ENCODE measurements around the gene GOSR1.
"Not testable (repeated sequence)": the region's sequence is repeated elsewhere in the genome, so short reads cannot be mapped to it uniquely, and the experiment has no call there.

The GOSR1 gene

DNA sequence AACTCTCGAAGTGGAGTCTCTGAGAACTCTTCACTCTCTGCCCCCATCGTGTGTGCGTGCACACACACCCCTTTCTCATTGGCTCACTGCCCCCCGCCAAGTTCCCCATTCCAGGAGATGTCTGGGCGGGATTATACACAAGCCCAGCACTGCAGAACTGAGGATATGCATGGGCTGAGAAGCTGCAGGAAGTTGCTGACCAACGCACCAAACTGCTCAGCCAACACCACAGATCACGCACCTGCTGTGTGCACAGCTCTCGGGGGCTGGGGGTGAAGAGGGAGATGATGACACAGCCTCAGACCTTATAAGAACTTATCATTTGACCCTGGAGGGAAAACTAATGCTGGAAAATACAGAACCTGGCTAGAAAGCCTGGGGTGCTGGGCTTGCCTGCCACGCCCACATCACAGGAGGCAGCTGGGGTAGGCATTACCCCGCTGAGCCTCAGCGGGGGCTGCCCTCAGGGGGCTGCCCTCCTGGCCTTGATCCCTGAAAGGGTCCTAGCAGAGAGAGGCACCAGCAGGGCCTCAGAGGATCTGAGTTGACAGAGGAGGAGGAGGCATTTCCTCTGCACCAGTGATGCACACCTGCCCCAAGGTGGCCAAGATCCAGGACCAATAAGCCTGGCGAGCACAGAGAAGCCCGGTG lies 87.3 kb downstream of the GOSR1 start:
- DNase-seq: not testable (repeated sequence)

DNA sequence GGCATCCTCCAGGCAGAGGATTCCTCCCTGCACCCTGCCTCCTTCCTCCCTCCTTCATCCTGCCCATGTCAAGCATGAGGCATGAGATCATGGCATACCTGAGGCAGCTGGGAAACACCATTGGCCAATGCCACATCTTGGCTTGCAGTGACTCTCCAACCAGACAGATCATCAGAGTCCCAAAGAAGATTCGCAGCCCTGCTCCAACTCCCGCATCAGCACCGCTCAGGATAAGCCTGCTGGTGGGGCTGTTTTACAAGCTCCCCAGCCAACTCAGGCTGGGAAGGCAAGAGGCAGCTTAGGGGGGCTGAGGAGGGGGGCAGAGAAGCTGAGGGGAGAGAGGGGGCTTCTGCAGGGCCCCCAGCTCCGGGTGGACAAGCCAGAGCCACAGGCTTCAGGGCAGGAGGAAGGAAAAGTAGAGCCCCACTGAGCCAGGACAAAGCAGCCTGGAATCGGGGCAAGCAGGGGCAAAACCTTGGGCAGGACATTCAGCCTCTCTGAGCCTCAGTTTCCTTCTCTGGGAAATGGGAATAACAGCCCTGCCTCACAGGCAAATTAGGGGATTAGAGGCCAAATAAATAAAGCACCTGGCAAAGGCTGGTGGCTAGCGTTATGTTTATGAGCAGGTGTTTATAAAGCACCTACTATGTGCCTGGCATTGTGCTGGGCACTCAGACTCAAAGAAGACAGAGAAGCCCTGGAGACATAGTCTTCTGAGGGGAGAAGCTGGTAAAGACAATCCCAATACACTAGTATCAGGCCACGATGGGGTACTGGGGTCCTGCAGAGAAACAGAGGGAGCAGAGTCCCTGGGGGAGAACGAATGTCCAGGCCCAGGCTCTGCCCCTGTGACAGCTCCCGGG lies 88.1 kb downstream of the GOSR1 start:
- no peak for DNase-seq

DNA sequence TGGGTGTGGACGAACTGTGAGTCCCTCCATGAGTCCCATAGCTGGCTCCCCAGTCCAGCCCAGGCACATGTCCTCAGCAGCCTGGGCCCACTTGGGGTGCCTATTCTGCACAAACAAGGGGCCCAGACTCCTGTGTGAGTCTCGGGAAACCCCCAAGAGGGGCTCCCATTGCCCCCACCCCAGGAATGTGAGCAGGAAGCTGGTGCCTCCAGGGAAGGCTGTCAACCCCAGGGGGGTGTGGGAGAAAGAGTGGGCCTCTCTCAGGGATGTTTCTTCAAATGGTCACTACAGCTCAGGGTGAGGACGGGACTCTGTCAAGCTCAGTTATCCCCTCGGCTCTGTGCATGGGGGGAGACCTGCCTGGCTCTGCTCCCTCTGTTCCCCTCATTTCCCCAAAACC lies 88.9 kb downstream of the GOSR1 start:
- not testable (repeated sequence) for DNase-seq

DNA sequence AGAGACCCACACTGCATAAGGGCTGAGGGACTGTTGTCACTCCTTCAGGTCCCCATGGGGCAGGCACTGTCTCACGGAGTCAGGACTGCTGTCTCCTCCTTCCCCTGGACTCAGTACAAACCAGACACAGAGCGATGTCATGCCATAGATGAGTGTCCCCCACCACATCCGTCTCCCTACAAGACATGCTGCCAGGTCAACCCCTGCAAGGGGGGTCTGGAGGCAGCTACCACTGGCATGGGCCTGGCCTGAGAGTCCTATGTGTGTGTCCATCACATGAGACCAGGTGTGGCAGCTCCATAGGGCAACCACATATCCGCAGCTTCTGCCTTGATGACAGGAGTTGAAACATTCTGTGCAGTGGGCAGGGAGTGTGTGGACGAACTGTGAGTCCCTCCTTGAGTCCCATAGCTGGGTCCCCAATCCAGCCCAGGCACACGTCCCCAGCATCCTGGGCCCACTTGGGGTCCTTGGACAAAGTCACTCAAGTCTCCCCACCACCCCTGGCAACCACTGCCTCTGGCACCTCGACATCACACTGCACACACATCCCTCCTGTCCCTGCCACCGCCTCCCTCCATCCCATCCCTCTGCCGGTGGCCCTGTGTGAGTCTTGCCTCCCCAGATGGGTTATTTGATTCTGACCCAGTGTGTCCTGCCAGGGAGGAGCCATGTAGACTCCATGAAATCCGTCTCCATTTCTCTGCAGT lies 89.5 kb downstream of the GOSR1 start:
- not testable (repeated sequence) for DNase-seq

DNA sequence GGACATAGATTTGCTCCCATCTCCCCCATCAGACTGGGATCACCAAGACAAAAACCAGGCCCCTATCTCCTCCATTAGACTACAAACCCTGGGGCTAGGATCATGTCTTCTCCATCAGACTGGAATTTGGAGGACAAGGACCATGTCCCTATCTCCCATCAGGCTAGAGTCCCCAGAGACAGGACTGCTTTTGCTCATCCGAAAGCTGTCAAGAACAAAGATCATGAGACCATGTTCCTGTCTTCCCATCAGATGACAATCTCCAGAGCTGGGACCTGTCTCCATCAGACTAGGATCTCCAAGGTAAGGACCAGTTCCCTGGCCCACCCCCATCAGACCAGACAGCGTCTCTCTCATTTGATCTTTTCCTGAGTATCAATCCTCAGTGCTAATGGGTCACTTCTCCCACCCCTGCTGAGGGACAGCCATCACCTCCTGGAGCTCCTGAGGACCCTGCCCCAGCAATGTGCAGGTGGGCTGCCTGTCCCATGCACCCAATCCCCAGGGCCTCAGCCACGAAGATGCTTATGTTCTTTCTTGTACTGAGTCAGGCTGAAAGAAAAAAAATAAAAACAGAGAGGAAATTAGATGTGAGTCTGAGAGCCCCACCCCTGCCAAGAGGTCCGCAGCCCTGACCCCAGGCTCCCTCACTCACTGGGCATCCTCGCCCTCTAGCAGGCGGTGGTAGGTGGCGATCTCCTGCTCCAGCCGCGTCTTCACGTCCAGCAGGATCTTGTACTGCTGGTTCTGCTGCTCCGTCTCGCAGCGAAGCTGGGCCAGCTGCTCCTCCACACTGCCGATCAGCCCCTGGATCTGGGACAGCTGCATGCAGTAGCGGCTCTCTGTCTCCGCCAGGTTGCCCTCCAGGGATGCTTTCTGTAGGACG lies 90.3 kb downstream of the GOSR1 start:
- no peak for DNase-seq

DNA sequence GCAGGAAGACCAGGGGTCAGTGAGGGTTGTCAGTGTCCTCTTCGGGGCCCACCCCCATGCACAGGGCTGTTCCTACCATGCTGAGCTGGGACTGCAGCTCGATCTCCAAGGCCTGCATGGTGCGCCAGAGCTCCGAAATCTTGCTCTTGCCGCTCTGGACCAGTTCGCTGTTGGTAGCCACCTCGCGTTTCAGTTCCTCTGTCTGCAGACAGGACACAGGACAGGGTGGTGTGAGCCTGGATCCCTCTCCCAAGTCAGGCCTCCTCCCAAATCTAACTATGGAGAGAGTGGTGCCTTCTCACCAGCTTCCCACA lies 90.9 kb downstream of the GOSR1 start:
- no peak for DNase-seq

DNA sequence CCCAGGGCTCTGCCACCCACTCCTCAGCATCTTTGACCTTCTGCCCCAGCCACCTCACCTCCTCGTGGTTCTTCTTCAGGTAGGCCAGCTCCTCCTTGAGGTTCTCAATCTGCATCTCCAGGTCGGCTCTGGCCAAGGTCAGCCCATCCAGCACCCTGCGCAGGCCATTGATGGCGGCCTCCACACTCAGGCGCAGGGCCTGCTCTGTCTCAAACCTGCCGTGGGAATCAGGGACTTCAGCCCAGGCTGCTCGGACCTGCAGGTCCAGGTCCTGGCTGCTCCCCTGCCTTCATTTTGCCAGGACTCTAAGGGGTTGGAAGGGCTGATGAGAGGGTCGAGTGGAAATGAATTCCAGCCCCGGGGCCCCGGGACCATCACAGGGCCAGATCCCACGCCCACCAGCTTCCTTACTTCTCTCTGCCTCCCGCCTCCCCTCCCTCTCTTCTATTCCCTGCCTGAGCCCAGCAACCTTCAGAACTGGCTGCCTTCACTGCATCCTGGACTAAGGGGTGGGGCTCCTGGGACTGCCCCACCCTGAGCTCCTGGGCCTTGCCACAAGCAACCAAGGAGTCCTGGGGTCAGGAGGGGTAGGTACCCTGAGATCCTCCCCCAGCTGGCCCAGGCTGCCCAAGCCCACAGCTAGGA lies 92.4 kb downstream of the GOSR1 start:
- not testable (repeated sequence) for DNase-seq

DNA sequence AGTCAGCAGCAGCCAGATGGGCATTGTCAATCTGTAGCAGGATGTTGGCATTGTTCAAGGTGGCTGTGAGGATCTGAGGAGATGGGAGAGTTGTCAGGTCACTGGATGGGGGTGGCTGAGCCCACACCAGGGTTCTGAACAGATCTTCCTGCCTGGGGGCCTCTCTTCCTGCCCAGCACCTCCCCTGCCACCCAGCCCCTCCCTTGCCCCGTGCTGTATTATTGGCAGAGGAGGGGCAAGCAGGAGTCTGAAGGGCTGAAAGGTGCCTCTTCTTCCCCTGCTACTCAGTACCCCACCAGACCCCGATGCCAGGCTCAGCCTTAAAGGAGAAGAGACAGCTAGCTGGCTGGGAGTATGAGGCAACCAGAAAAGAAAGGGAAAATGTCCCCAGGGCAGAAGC lies 93.0 kb downstream of the GOSR1 start:
- no peak for DNase-seq

DNA sequence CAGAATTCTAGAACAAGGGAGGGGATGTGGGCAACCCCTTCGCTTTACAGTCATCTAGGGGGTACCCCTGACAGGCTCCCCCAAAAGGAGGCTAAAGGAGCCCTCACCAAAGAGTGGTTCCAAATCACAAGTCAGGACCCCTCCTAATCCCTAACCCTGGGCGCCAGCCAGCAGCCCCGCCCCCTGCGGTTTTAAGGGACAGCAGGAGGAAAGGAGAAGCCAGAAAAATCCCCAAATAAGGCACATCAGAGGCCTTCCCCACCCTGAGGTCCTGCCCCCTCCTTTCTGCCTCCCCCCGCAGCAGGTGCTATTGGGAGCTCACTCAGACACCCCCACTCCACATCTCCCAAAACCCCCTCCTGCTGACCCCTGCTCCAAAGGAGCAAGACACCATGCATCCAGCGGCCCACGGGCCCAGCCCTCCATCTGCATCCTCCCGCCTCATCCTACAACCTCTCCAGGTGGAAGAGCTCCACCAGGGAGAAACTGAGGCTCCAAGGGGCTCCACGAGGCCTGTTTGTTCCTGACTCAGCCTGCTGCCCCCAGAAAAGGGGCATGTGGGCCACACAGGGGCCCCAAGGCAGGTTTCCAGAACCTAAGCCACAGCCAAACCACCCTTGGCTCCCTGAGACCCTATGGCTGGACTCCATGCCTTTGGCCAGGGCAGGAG lies 93.5 kb downstream of the GOSR1 start:
- DNase-seq: no peak

DNA sequence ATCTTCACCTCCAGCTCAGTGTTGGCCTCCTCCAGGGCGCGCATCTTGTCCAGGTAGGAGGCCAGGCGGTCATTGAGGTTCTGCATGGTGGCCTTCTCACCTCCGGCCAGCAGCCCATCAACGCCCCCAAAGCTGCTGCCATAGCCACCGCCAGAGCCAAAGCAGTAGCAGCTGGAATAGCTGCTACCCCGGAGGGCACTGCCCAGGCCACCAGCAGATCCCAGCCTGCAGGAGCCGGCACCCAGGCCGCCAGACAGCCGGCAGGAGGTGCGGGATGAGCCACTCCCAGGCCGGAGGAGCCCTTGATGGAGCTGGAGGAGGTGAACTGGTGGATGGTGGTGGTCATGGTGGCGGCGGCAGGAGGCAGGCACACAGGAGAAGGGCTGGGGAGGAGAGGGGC lies 94.2 kb downstream of the GOSR1 start:
- not testable (repeated sequence) for DNase-seq

DNA sequence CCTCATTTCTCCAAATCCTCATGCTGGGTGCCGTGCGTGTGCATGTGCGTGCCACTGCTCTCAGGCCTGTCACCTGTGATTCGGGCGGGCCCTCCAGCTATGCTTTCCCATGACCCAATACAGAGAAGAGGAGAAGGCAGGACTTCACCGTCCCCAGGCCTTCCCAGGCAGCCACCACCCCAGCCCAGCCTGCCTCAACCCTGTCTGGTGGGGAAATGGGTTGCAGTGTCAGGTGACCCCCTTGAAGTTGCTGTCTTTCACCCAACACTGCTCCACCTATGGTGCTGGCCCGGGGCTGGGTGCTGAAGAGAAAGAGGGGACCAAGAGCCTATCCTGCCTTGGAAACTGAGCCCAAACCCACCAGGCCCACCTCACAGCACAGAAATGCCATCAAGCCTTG lies 94.7 kb downstream of the GOSR1 start:
- no peak for DNase-seq

DNA sequence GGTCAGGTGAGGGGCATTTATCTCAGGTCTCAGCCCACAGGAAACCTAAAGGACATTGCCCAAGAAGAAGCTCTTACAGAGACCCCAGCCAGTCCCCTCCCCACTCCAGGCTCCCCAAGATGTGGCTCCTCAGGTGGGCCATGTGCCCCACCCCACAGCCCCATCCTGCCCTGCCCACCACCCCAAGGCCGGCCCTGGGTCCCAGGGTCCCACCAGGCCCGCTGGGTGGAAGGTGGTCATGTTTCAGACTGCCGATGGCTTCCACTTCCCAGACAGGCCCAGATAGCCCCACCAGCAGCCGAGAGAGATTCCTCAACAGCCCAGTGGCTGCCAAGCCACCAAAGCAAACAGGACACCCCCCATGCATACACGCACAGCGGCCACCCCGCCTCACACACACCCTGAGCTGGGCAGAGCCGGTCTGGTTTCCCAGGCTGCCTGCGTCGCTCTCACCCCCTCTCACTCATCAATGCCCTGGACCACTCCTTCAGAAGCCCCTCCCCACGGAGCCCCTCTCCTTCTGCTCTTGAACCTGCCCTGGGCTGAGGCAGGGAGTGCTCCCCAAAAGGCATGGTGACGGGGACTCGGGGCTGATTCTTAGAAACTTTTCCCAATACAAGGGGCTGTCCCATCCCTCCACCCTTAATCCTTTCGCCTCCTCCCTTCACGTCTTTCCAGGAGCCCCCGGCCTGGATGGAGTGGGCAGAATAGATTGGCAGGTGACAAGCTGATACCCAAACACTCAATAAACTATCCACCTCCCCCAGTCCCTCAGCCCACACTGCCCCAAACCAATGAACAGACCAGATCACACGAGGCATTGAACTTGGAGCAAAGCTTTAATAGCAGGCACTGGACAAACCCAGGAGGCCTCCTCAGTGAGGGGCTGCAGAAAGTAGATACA lies 95.7 kb downstream of the GOSR1 start:
- not testable (repeated sequence) for DNase-seq

DNA sequence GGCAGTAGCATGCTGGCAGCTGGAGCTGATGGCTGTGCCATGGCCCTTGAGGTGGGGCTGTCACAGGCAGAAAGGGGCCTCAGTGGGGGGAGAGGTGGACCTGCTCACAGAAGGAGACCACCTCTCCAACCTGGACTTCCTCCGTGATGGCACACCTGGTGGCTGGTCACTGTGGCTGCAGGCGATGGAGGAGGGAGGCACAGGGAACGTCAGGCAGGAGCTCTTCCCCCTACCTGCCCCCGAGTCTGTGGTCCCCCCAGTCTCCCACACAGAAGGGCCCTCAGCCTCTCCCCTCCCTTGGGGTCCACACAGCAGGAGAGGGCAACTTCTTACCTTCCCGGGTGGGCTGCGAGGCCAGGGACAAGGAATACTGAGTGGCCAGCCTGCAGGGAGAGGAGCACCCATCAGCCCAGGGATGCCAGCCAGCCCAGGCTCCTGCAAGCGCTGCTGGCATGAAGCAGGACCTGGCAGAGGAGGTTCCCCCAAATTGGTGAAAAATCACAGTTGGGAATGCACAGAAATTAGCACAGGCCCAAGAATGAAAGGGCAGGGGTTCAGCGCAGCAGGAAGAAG lies 96.5 kb downstream of the GOSR1 start:
- DNase-seq: no peak

DNA sequence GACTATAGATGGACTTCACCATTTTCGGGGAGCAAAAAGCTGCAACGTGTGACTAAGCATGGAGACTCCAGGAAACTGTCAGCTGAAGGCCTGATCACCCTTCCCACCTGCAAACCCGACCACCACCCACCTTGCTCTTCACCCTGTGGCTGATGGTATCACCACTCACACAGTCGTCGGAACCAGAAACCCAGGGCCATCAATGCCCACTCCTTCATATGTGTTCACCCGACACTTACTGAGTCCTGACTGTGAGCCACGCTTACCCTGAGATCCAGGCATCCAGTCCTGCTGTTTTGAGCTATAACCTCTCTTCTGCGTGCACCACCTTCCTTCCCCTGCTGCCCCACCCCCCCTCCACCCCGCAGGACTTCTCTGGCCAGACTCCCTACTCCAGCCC lies 97.1 kb downstream of the GOSR1 start:
- not testable (repeated sequence) for DNase-seq

DNA sequence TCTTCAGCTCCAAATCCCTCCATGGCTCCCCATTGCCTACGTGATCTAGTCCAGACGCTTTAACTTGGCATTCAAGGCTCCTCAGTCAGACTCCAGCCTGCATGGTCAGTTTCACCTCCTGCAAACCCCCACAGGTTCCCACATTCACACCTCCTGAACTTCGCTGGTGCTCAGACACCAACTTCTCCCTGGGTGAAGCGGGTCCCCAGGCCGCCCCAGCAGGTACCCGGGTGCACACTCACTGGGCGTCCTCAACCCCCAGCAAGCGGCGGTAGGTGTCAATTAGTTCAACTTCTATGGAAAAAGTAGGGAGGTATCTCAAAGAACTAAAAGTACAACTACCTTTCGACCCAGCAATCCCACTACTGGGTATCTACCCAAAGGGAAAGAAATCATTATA lies 97.6 kb downstream of the GOSR1 start:
- DNase-seq: not testable (repeated sequence)

DNA sequence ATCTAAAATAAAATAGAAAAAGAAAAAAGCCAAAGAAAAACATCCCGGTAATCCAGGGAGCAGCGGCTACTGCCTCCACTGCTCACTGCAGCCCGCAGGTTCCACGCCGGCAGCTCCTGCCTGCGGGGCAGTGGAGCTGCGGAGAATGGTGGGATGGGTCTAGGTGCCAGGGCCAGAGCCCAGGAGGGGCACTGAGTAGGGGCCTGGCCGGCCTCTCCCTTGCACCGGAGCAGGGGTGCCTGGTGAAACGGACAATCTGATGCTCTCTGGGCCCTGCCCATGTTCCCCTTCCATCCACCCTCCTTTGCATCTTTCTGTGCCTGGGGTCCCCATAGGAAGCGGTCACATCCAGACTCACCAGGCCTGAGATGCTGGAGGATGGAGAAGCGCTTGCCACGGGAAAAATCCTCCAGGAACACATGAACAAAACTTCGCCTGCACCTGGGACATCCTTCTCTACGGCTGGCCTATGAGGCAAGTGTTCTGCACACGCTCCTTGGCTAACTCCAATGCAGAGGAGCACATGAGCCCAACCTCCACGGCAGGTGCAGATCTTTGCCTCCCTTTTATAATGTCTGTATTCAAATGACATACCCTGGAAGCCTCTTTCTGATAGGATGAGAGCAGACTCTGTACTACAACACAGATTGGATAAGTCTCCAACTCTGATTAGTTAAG lies 98.6 kb downstream of the GOSR1 start:
- DNase-seq: not testable (repeated sequence)

DNA sequence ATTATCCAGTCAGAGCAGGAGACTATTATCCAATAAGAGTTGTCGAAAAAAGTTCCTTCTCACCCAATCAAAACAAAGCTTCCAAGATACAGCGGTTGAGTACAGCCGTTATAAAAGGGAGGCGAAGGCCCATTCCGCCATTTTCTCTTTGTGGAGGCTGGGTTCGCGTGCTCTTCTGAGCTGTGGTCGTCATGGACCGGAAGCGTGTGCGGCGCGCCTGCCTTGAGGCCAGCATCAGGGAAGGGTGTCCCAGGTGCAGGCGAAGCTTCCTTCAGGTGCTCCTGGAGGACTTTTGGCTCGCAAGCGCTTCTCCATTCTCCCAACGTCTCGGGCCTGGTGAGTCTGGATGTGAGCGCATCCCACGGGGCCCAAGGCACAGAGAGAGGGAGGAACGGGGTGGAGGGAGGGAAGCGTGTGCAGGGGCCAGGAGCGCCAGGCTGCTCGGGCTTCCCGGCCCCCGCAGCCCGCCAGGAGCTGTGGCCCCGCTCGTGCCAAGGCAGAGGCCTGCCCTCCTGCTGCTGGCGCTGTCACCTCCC lies 99.2 kb downstream of the GOSR1 start:
- no peak for DNase-seq

All from NCI-H774 (cell line).